ENCODE measurements around the gene SFT2D2. TPM values are rescaled to one million over a fixed set of nuclear protein-coding genes. Genes with fewer than 3 reads are reported as not detected.

SFT2D2 gene
- total RNA-seq, 1 donor from 2014 or later: 35.1 TPM

DNA sequence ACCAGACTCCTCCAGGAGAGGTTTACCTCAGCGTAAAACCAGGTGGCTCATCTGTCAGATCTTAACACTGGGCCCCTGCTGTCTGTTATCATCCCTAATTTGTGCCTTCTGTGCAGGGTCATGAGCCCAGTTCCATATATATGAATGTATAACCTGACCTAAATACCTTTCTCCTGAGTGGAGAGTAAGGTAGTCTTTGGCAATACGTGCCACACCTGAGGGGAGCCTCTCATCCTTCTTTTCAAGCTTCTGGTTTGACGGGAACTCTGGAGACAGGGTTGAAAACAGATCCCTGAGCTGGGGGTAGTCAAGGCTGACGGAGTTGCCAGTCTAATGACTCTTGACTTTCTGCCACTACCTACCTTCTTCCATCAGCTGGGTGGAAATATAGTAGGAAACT lies 4.1 kb downstream of the SFT2D2 start:
- TF ChIP-seq POLR2AphosphoS5 (IDR thresholded peaks at IDR 0.05; ENCODE audit: insufficient read depth in 1 of 2, low read depth in 1 of 2) (no peak), POLR2A (IDR thresholded peaks at IDR 0.05) (no peak)
- TF ChIP-seq, protein P1, sequence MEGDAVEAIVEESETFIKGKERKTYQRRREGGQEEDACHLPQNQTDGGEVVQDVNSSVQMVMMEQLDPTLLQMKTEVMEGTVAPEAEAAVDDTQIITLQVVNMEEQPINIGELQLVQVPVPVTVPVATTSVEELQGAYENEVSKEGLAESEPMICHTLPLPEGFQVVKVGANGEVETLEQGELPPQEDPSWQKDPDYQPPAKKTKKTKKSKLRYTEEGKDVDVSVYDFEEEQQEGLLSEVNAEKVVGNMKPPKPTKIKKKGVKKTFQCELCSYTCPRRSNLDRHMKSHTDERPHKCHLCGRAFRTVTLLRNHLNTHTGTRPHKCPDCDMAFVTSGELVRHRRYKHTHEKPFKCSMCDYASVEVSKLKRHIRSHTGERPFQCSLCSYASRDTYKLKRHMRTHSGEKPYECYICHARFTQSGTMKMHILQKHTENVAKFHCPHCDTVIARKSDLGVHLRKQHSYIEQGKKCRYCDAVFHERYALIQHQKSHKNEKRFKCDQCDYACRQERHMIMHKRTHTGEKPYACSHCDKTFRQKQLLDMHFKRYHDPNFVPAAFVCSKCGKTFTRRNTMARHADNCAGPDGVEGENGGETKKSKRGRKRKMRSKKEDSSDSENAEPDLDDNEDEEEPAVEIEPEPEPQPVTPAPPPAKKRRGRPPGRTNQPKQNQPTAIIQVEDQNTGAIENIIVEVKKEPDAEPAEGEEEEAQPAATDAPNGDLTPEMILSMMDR (IDR thresholded peaks at IDR 0.05): no peak
- Histone ChIP-seq H3K27ac (no peak overlapping the region), H3K9me3 (no peaks in the 10 kb centered on the region), H3K27me3 (no peaks in the 10 kb centered on the region), H3K36me3 (peaks cover 0 to 32% of the 10 kb centered on the region in 2 donors), H3K4me3 (no peak overlapping the region), H3K4me1 (peaks cover 36% of the 10 kb centered on the region)
- intact Hi-C loops (cut with DNase I): no loop called here
- DNase-seq (ENCODE audit: extremely low spot score in 2 of 2): no peak

DNA sequence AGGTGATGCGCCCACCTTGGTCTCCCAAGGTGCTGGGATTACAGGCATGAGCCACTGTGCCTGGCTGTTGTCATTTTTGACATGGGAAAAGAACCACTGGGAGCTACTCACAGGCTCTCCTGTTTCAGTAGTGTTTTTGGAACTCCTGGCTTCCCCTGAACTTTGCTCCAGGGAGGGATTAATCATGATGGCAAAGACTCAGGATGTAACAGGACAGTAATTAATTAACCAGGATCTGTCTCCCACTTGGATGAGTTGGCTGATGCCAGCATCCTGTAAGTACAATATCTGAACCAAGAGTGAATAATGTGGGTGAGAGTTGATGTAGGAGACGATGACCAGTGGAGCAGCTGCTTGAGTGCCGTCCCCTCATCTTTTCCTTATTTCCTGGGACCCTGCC lies 4.9 kb downstream of the SFT2D2 start:
- DNase-seq (ENCODE audit: extremely low spot score in 2 of 2): no peak
- Histone ChIP-seq H3K9me3 (no peaks in the 10 kb centered on the region), H3K36me3 (peaks cover 0 to 40% of the 10 kb centered on the region in 2 donors), H3K27ac (no peak overlapping the region), H3K4me3 (no peak overlapping the region), H3K4me1 (peaks cover 42% of the 10 kb centered on the region), H3K27me3 (no peaks in the 10 kb centered on the region)
- intact Hi-C loops (cut with DNase I): no loop called here
- no peak for TF ChIP-seq POLR2A (IDR thresholded peaks at IDR 0.05)
- TF ChIP-seq POLR2AphosphoS5 (IDR thresholded peaks at IDR 0.05; ENCODE audit: insufficient read depth in 1 of 2, low read depth in 1 of 2): no peak
- TF ChIP-seq, protein P1 (IDR thresholded peaks at IDR 0.05): no peak

DNA sequence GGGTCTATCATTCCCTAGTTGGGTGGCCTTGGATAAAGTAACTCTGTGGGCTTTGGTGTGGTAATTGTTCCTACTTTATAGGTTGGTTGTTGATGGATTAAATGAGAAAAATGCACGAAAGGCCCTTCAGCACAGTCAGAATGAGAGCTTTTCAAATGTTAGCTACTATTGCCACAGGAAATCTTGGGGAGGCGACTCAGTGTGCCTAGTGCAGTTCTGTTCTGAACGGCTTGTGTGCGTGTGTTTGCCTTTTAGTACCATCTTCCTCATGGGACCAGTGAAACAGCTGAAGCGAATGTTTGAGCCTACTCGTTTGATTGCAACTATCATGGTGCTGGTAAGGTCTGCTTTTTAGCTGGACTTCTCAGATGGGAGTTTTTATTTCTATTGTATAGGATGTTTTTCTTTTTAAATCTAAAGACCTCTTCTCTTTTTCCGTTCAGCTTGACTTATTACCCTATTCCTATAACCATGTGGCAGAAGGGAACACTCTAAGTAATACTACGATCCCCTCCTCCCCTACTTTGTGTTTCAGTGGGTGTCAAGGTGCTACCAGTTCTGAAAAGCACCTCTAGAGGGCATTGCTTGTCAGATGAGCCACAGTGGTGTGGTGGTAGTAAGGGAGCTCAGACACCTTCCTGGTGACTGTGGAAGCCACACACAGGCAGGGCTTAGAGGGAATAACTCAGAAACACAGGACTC lies 9.2 kb downstream of the SFT2D2 start:
- no peak overlapping the region for H3K4me3 ChIP-seq
- H3K4me1 ChIP-seq: peaks cover 19% of the 10 kb centered on the region
- peaks cover 0 to 57% of the 10 kb centered on the region in 2 donors for H3K36me3 ChIP-seq
- intact Hi-C loops (cut with DNase I): no loop called here
- TF ChIP-seq POLR2AphosphoS5 (IDR thresholded peaks at IDR 0.05; ENCODE audit: insufficient read depth in 1 of 2, low read depth in 1 of 2): no peak
- TF ChIP-seq POLR2A (IDR thresholded peaks at IDR 0.05): no peak
- TF ChIP-seq, protein P1 (IDR thresholded peaks at IDR 0.05): no peak
- no peak overlapping the region for H3K27ac ChIP-seq
- H3K27me3 ChIP-seq: no peaks in the 10 kb centered on the region
- no peak for DNase-seq (ENCODE audit: extremely low spot score in 2 of 2)
- no peaks in the 10 kb centered on the region for H3K9me3 ChIP-seq

DNA sequence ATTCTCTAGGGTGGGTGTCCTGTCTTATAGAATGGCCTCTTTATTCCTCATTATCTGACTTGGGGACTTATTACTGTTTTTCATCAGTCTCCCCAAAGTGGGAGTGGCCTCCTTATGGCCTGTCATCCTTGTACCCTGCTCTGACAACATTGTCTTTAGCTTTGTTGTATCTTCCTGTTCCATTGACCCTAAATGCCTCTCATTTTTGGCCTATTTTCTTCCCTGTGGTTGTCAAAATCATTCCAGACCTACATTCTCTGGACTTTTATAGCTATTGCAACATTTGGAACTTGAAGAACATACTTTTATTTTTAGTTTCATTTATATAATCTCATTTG lies 9.7 kb downstream of the SFT2D2 start:
- Histone ChIP-seq H3K4me1 (peaks cover 14% of the 10 kb centered on the region), H3K36me3 (peaks cover 0 to 57% of the 10 kb centered on the region in 2 donors), H3K27ac (no peak overlapping the region), H3K4me3 (no peak overlapping the region), H3K27me3 (no peaks in the 10 kb centered on the region), H3K9me3 (no peaks in the 10 kb centered on the region)
- TF ChIP-seq, protein P1 (IDR thresholded peaks at IDR 0.05): no peak
- TF ChIP-seq POLR2AphosphoS5 (IDR thresholded peaks at IDR 0.05; ENCODE audit: insufficient read depth in 1 of 2, low read depth in 1 of 2) (no peak), POLR2A (IDR thresholded peaks at IDR 0.05) (no peak)
- DNase-seq (ENCODE audit: extremely low spot score in 2 of 2): no peak
- intact Hi-C loops (cut with DNase I): no loop called here

DNA sequence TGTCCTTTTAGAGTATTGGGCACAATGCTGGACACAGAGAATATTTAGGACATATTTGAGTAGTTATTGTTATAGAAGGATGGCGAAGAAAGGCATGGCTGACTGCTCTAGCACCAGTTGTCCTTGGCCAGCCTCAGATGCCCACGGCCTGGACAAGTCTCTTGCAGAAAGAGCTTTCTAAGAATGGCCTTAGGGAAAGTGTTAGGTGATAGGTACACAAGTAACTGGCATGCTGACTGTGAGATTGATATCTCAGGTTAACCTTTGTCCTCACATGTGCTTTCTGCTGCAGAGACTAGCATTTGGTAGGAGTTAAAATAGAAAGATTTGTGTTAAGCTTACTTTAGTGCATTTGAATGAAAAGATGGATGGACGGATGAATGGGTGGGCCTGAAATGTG lies 10.1 kb downstream of the SFT2D2 start:
- peaks cover 10% of the 10 kb centered on the region for H3K4me1 ChIP-seq
- intact Hi-C loops (cut with DNase I): no loop called here
- TF ChIP-seq, protein P1 (IDR thresholded peaks at IDR 0.05): no peak
- no peak for TF ChIP-seq POLR2A (IDR thresholded peaks at IDR 0.05)
- no peak for TF ChIP-seq POLR2AphosphoS5 (IDR thresholded peaks at IDR 0.05; ENCODE audit: insufficient read depth in 1 of 2, low read depth in 1 of 2)
- no peak overlapping the region for H3K4me3 ChIP-seq
- H3K27me3 ChIP-seq: no peaks in the 10 kb centered on the region
- H3K9me3 ChIP-seq: no peaks in the 10 kb centered on the region
- no peak overlapping the region for H3K27ac ChIP-seq
- H3K36me3 ChIP-seq: peaks cover 0 to 57% of the 10 kb centered on the region in 2 donors
- DNase-seq (ENCODE audit: extremely low spot score in 2 of 2): no peak

All from vagina (tissue), 2 donors.